GM23338 (cell line): ENCODE measurements around the gene NOTCH3. TPM values are rescaled to one million over a fixed set of nuclear protein-coding genes. Genes with fewer than 3 reads are reported as not detected.

Experiments used
- ATAC-seq: fragments of 200-7000 bp; cut with Tn5 transposase; 3 replicates; pipeline ENCODE4 v1.9.1; 2020
- DNase-seq: peaks from one replicate; pipeline ENCODE4 v3.0.0-alpha.2; 2015; ENCODE audit warnings: low spot score
- H2AFZ ChIP-seq: fragments of 200-600 bp; sonication (generic); 2 replicates; pipeline ENCODE4 v1.8.0; 2016; ENCODE audit warnings: antibody characterized with exemption, mild to moderate bottlenecking, moderate library complexity
- H3F3A ChIP-seq: fragments of 200-600 bp; sonication (generic); replicated peaks from 2 replicates; pipeline ENCODE4 v1.8.0; 2017; ENCODE audit warnings: antibody characterized with exemption, mixed run types, low read depth
- H3K27ac ChIP-seq: fragments of 200-600 bp; sonication (generic); 2 replicates; pipeline ENCODE4 v1.6.1; 2016; ENCODE audit warnings: low read depth
- H3K27me3 ChIP-seq: fragments of 200-600 bp; sonication (generic); 2 replicates; pipeline ENCODE4 v1.8.0; 2016; ENCODE audit warnings: mild to moderate bottlenecking, mixed run types, moderate library complexity; ENCODE audit not compliant: insufficient read depth
- H3K36me3 ChIP-seq: fragments of 200-600 bp; sonication (generic); 2 replicates; pipeline ENCODE4 v1.8.0; 2016; ENCODE audit warnings: mild to moderate bottlenecking; ENCODE audit not compliant: insufficient read depth
- H3K4me1 ChIP-seq: fragments of 200-600 bp; sonication (generic); 2 replicates; pipeline ENCODE4 v1.8.0; 2016; ENCODE audit warnings: mild to moderate bottlenecking, moderate library complexity; ENCODE audit not compliant: insufficient read depth
- H3K4me2 ChIP-seq: fragments of 200-600 bp; sonication (generic); 2 replicates; pipeline ENCODE4 v1.7.1; 2017; ENCODE audit warnings: mixed run types
- H3K4me3 ChIP-seq: fragments of 200-600 bp; sonication (generic); 2 replicates; pipeline ENCODE4 v1.6.1; 2016; ENCODE audit warnings: mixed run types
- H3K79me2 ChIP-seq: fragments of 200-600 bp; sonication (generic); replicated peaks from 2 replicates; pipeline ENCODE4 v1.8.0; 2017; ENCODE audit warnings: mild to moderate bottlenecking; ENCODE audit not compliant: insufficient read depth
- H3K9me2 ChIP-seq: fragments of 200-600 bp; sonication (generic); 2 replicates; pipeline ENCODE4 v1.8.0; 2017; ENCODE audit not compliant: insufficient read depth
- H4K20me1 ChIP-seq: fragments of 200-600 bp; sonication (generic); replicated peaks from 2 replicates; pipeline ENCODE4 v1.8.0; 2017; ENCODE audit warnings: mild to moderate bottlenecking; ENCODE audit not compliant: insufficient read depth
- H3K27ac Mint-ChIP-seq: 2 replicates; pipeline ENCODE4 v1.8.0; 2020; ENCODE audit warnings: inconsistent platforms, mild to moderate bottlenecking, moderate library complexity, mixed read lengths
- H3K27me3 Mint-ChIP-seq: 3 replicates; pipeline ENCODE4 v1.8.0; 2022; ENCODE audit warnings: low read depth, mild to moderate bottlenecking, moderate library complexity, mixed read lengths, inconsistent platforms; ENCODE audit not compliant: insufficient read depth, poor library complexity
- H3K36me3 Mint-ChIP-seq: 3 replicates; pipeline ENCODE4 v1.8.0; 2021; ENCODE audit warnings: low read depth, mild to moderate bottlenecking, inconsistent platforms, moderate library complexity, mixed read lengths
- H3K4me1 Mint-ChIP-seq: 3 replicates; pipeline ENCODE4 v1.8.0; 2020; ENCODE audit warnings: mild to moderate bottlenecking, inconsistent platforms, mixed read lengths
- H3K4me3 Mint-ChIP-seq: 3 replicates; pipeline ENCODE4 v1.8.0; 2021; ENCODE audit warnings: moderate library complexity, mild to moderate bottlenecking, inconsistent platforms, mixed read lengths
- H3K9me3 Mint-ChIP-seq: 3 replicates; pipeline ENCODE4 v1.8.0; 2020; ENCODE audit warnings: moderate library complexity, mild to moderate bottlenecking, inconsistent platforms, mixed read lengths
- CREB1 ChIP-seq: fragments of 250-450 bp; sonication (Bioruptor Pico); IDR thresholded peaks from 2 replicates; pipeline ENCODE4 v1.5.0; 2020; ENCODE audit warnings: low read depth, mild to moderate bottlenecking, moderate library complexity
- CTCF ChIP-seq, 2 experiments: fragments of 200-600 bp in 1 of 2; sonication (generic) in 1 of 2; conservative IDR thresholded peaks; 2 replicates each; pipeline versions ENCODE4 v1.5.1 to v1.6.1; 2016 to 2017; ENCODE audit warnings: antibody characterized with exemption in 2 of 2, low read depth in 2 of 2, mild to moderate bottlenecking in 2 of 2, moderate library complexity in 1 of 2
- EZH2phosphoT487 ChIP-seq: fragments of 200-600 bp; sonication (generic); IDR thresholded peaks from one replicate; pipeline ENCODE4 v1.8.1; 2018; ENCODE audit warnings: antibody characterized with exemption; ENCODE audit not compliant: unreplicated experiment
- JUNB ChIP-seq: IDR thresholded peaks from one replicate; pipeline ENCODE4 v1.6.1; 2016; ENCODE audit warnings: antibody characterized with exemption; ENCODE audit not compliant: unreplicated experiment
- REST ChIP-seq: IDR thresholded peaks from one replicate; pipeline ENCODE4 v1.6.1; 2018; ENCODE audit warnings: antibody characterized with exemption; ENCODE audit not compliant: unreplicated experiment
- STAT1 ChIP-seq: IDR thresholded peaks from one replicate; pipeline ENCODE4 v1.6.1; 2016; ENCODE audit warnings: antibody characterized with exemption; ENCODE audit not compliant: unreplicated experiment
- ZNF114 ChIP-seq: fragments of 250-450 bp; sonication (Bioruptor Pico); IDR thresholded peaks from 2 replicates; pipeline ENCODE4 v1.5.0; 2020; ENCODE audit warnings: mild to moderate bottlenecking, moderate library complexity
- ZNF462 ChIP-seq: fragments of 250-450 bp; sonication (Bioruptor Pico); IDR thresholded peaks from 2 replicates; pipeline ENCODE4 v1.5.0; 2020; ENCODE audit warnings: mild to moderate bottlenecking, moderate library complexity
- polyA plus RNA-seq: library from polyadenylated mRNA; unstranded; fragments of >200 nt; fragmentation: Nextera tagmentation; extraction: Ambion mirVana; gene quantifications from 2 replicates; pipeline ENCODE4 v1.2.1, GENCODE V29; 2016
- total RNA-seq: library from RNA; depleted of rRNA; stranded (reverse); fragments of >200 nt; shearing (Covaris generic); gene quantifications from 2 replicates; pipeline ENCODE4 v1.2.3, GENCODE V29; 2014

Gene NOTCH3
- total and polyA plus RNA-seq, 2 experiments from 2014 or later, result 24.3 to 172 TPM

- H3K27me3 ChIP-seq, result no peaks in the 10 kb centered on the region
- Mint-ChIP-seq H3K9me3 (no peaks in the 10 kb centered on the region), H3K4me1 (peaks cover 9% of the 10 kb centered on the region), H3K36me3 (peaks cover 61% of the 10 kb centered on the region), H3K4me3 (no peak overlapping the region; the same call in 2 of the 3 replicates), H3K27me3 (peaks cover 10% of the 10 kb centered on the region), H3K27ac (no peak overlapping the region)
- TF ChIP-seq CTCF (conservative IDR thresholded peaks at IDR 0.05; ENCODE audit: low read depth in 2 of 2), result peak in 1 of 2 experiments; percentile 42; a peak in 2 of 4 replicates
- TF ChIP-seq CREB1 (CRISPR knock-in tag), result no peak
- H3K79me2 ChIP-seq, result peaks cover 9% of the 10 kb centered on the region
- peak; percentile 56 for ATAC-seq
- no peak overlapping the region for H3K4me2 ChIP-seq
- H3K4me1 ChIP-seq, result peaks cover 8% of the 10 kb centered on the region; the same call in 1 of the 2 replicates
- no peak overlapping the region; the same call in 1 of the 2 replicates for H3K27ac ChIP-seq
- no peaks in the 10 kb centered on the region for H3K9me2 ChIP-seq
- peaks cover 20% of the 10 kb centered on the region for H3K36me3 ChIP-seq
- H4K20me1 ChIP-seq, result peaks cover 4% of the 10 kb centered on the region; the same call in 1 of the 2 replicates
- H3F3A ChIP-seq, result peaks cover 6% of the 10 kb centered on the region; the same call in 1 of the 2 replicates
- H2AFZ ChIP-seq, result no peak overlapping the region
- no peak overlapping the region for H3K4me3 ChIP-seq
- peak; percentile 75 for DNase-seq
Observed at GRCh38 chr19:15112385-15112784, 88.4 kb downstream of the NOTCH3 start.

- Histone ChIP-seq H3K79me2 (peaks cover 9% of the 10 kb centered on the region), H2AFZ (no peak overlapping the region), H3K4me1 (peaks cover 8% of the 10 kb centered on the region; the same call in 1 of the 2 replicates), H4K20me1 (peaks cover 4% of the 10 kb centered on the region; the same call in 1 of the 2 replicates), H3K9me2 (no peaks in the 10 kb centered on the region), H3K27ac (no peak overlapping the region), H3K4me2 (no peak overlapping the region), H3F3A (peaks cover 6% of the 10 kb centered on the region; the same call in 1 of the 2 replicates), H3K36me3 (peaks cover 20% of the 10 kb centered on the region; the same call in 1 of the 2 replicates), H3K4me3 (no peak overlapping the region), H3K27me3 (no peaks in the 10 kb centered on the region)
- peaks cover 10% of the 10 kb centered on the region for H3K27me3 Mint-ChIP-seq
- peaks cover 9% of the 10 kb centered on the region for H3K4me1 Mint-ChIP-seq
- no peak for DNase-seq
- no peak overlapping the region for H3K4me3 Mint-ChIP-seq
- H3K27ac Mint-ChIP-seq, result no peak overlapping the region
- no peak for ATAC-seq
- no peaks in the 10 kb centered on the region for H3K9me3 Mint-ChIP-seq
- peaks cover 55% of the 10 kb centered on the region for H3K36me3 Mint-ChIP-seq
- no peak for TF ChIP-seq JUNB
- no peak for TF ChIP-seq CREB1 (CRISPR knock-in tag)
- no peak for TF ChIP-seq REST
- TF ChIP-seq EZH2phosphoT487, result no peak
- no peak for TF ChIP-seq ZNF462 (CRISPR knock-in tag)
- TF ChIP-seq ZNF114 (CRISPR knock-in tag), result no peak
- no peak for TF ChIP-seq STAT1
Observed at GRCh38 chr19:15111758-15112157, 89.0 kb downstream of the NOTCH3 start.
